ENCODE results near the gene DNAJB12.

- no peak for TF ChIP-seq CTCF (IDR thresholded peaks at IDR 0.05; ENCODE audit: low read length)
- TF ChIP-seq EZH2 (optimal IDR thresholded peaks at IDR 0.05; ENCODE audit: low read depth, low read length) = no peak
These were observed 51.1 kb downstream of the DNAJB12 start for GRCh38 chr10:72303424-72304128.

All from MM.1S (cell line).